ENCODE data around the gene GPR179. TPM values are rescaled to one million over a fixed set of nuclear protein-coding genes. Genes with fewer than 3 reads are reported as not detected.
A peak's percentile ranks its signal among the peaks of the same experiment; 100 is the strongest.

The GPR179 gene
- total RNA-seq, 2 donors from 2014 or later = 0.09 to 0.60 TPM

- H3K27me3 Mint-ChIP-seq (ENCODE audit: low read depth) = no peaks in the 10 kb centered on the region
- H3K9me3 Mint-ChIP-seq = no peaks in the 10 kb centered on the region
- H3K4me1 Mint-ChIP-seq (ENCODE audit: low read depth) = no peaks in the 10 kb centered on the region
- ATAC-seq (replicated peaks in 1 of 2) (no peak), DNase-seq (no peak)
- H3K36me3 Mint-ChIP-seq (ENCODE audit: insufficient read depth in 2 of 2) = no peaks in the 10 kb centered on the region
- no peak overlapping the region for H3K4me3 Mint-ChIP-seq
- no peak overlapping the region for H3K27ac Mint-ChIP-seq
These were observed 6.9 kb downstream of the GPR179 start for GRCh38 chr17:38336838-38337237.

- DNase-seq = no peak
- no peaks in the 10 kb centered on the region for H3K4me1 Mint-ChIP-seq (ENCODE audit: low read depth)
- H3K9me3 Mint-ChIP-seq = no peaks in the 10 kb centered on the region
- no peak overlapping the region for H3K4me3 Mint-ChIP-seq
- no peak for ATAC-seq (replicated peaks in 1 of 2)
- no peak overlapping the region for H3K27ac Mint-ChIP-seq
- no peaks in the 10 kb centered on the region for H3K27me3 Mint-ChIP-seq (ENCODE audit: low read depth)
- H3K36me3 Mint-ChIP-seq (ENCODE audit: insufficient read depth in 2 of 2) = no peaks in the 10 kb centered on the region
These were observed 9.0 kb downstream of the GPR179 start for GRCh38 chr17:38334480-38335364.

DNA sequence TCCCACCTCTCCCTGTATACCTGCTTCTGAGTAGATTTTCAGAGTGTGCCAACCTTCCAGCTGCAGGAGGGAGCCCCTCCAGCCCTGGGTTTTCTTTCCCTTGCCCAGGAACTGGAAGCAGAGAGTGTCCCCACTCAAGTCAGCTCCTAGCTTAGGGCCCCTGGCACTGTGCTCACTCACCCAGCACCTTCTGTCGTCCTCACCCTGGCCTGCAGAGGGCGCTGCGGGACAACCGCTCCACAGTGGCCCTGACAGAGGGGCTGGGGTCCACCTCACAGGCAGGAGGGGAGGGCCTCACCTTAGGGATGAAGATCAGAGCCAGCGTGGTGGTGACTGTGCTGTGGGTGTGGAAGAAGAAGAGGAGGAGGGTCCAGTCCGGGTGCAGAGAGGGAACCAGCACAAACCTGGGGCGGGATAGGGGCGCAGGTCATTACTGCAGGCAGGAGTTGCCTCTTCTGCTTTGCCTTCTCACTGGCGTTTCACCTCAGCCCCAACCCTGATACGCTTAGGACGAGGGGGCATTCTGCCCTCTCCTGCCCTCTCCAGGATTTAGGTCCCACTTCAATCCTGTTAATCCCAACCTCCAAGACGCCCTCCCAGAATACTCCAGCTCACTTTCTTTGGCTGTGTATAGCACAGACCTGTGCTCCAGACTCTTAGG lies 10.0 kb downstream of the GPR179 start:
- Mint-ChIP-seq H3K27me3 (ENCODE audit: low read depth) (no peaks in the 10 kb centered on the region), H3K27ac (no peak overlapping the region), H3K9me3 (no peaks in the 10 kb centered on the region), H3K36me3 (ENCODE audit: insufficient read depth in 2 of 2) (no peaks in the 10 kb centered on the region), H3K4me1 (ENCODE audit: low read depth) (peaks cover 1% of the 10 kb centered on the region), H3K4me3 (no peak overlapping the region)
- ATAC-seq (replicated peaks in 1 of 2) (peak; percentile 66 to 68), DNase-seq (peak; percentile 70)

GRCh38 chr17:38332735-38333134 lies 11.0 kb downstream of the GPR179 start:
- H3K27ac Mint-ChIP-seq = no peak overlapping the region
- no peaks in the 10 kb centered on the region for H3K27me3 Mint-ChIP-seq (ENCODE audit: low read depth)
- DNase-seq = no peak
- H3K4me1 Mint-ChIP-seq (ENCODE audit: low read depth) = peaks cover 5% of the 10 kb centered on the region
- H3K4me3 Mint-ChIP-seq = no peak overlapping the region
- no peak for ATAC-seq (replicated peaks in 1 of 2)
- no peaks in the 10 kb centered on the region for H3K36me3 Mint-ChIP-seq (ENCODE audit: insufficient read depth in 2 of 2)
- H3K9me3 Mint-ChIP-seq = no peaks in the 10 kb centered on the region

DNA sequence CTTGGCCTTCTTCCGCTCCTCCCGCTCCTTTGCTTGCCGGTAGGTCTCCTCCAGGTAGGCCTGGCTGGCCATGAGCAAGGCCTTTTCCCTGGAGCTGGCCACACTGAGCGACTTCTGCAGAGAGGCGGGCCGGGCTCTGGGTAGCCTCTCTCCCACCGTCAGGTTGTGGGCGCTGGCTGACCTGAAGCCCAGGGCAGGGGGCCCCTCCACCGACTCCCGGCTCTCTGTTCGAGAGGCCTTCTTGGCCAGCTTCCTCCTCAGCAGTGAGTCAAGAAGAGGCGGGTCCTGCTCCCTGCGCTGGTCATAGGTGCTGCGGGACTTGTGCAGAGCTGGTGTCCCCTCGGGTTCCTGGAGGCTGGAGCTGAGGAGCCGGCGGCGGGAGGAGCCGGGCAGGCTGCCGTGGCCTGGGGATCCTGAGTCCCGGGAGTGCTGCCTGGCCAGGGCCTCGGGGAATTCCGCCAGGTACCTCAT lies 12.8 kb downstream of the GPR179 start:
- no peaks in the 10 kb centered on the region for H3K36me3 Mint-ChIP-seq (ENCODE audit: insufficient read depth in 2 of 2)
- H3K27ac Mint-ChIP-seq = no peak overlapping the region
- no peaks in the 10 kb centered on the region for H3K9me3 Mint-ChIP-seq
- peaks cover 13% of the 10 kb centered on the region for H3K4me1 Mint-ChIP-seq (ENCODE audit: low read depth)
- H3K4me3 Mint-ChIP-seq = no peak overlapping the region
- H3K27me3 Mint-ChIP-seq (ENCODE audit: low read depth) = no peaks in the 10 kb centered on the region
- DNase-seq (no peak), ATAC-seq (replicated peaks in 1 of 2) (no peak)

DNA sequence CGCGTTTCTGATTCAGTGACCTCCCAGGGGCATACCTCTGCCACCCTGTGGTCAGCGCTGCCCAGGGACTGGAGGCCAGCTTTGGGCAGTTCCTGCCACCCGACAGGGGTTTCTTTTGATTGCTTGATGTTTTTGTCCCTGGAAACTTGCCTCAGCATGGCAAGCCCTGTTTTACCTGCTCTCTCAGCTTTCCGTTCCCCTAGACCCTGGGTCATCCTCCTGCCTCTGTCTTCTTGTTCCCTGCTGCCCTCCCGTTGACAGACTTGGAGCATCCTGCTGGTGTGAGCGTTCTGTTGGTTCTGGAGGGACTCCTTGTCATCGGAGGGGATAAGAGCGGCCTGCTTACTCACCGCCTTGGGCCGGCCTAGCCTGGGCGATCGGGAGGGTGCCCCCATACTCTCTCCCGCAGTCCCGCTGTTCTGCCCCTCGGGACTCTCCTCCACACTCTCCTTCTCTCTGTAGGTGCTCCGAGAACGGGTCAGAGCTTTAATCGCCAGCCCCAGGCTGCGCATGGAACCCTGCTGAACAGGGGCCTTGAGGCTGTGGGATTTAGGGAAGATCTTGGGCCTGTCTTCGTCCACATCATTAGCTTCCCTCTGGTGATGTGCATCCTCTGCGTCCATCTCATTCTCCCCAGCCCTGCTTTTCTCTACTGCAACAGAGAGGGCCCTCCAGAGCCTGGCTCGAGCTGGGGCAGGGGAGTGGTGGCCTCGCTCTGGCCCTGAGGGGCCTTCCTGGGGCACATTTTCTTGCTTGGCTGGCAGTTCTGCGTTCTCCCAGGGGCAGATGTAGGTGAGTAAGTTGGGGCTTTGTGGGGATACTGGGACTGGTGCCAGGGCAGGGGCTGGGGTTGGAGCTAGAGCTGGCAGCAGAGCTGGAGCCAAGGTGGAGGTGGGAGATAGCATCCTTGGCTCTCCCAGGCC lies 13.7 kb downstream of the GPR179 start:
- ATAC-seq (replicated peaks in 1 of 2) (no peak), DNase-seq (no peak)
- H3K27ac Mint-ChIP-seq = no peak overlapping the region
- H3K27me3 Mint-ChIP-seq (ENCODE audit: low read depth) = no peaks in the 10 kb centered on the region
- no peaks in the 10 kb centered on the region for H3K9me3 Mint-ChIP-seq
- no peak overlapping the region for H3K4me3 Mint-ChIP-seq
- H3K4me1 Mint-ChIP-seq (ENCODE audit: low read depth) = peaks cover 22% of the 10 kb centered on the region
- H3K36me3 Mint-ChIP-seq (ENCODE audit: insufficient read depth in 2 of 2) = no peaks in the 10 kb centered on the region

- DNase-seq (no peak), ATAC-seq (replicated peaks in 1 of 2) (no peak)
- Mint-ChIP-seq H3K4me3 (no peak overlapping the region), H3K36me3 (ENCODE audit: insufficient read depth in 2 of 2) (no peaks in the 10 kb centered on the region), H3K9me3 (no peaks in the 10 kb centered on the region), H3K27me3 (ENCODE audit: low read depth) (no peaks in the 10 kb centered on the region), H3K4me1 (ENCODE audit: low read depth) (peaks cover 25% of the 10 kb centered on the region), H3K27ac (no peak overlapping the region)
These were observed 14.5 kb downstream of the GPR179 start for GRCh38 chr17:38329284-38329683.

DNA sequence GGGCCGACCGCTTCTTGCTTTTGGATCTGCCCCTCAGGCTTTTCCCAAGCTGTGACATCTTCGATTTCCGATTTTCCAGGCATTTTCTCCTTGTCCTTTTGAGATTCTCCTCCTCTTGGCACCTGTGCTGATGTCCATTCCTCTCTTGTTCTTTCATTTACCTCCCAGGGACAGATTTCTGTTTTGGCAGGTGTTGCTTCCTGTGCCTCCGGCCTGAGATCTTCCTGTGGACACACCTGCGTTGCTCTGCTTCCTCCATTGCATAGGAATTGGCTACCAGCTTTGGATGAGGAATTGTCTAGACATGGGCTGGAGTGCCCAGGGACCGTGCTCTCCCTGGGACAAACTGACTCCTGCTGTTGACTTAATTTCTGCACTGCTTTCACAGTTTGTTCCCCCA lies 15.1 kb downstream of the GPR179 start:
- no peak for DNase-seq
- H3K27ac Mint-ChIP-seq = no peak overlapping the region
- H3K4me3 Mint-ChIP-seq = no peak overlapping the region
- H3K9me3 Mint-ChIP-seq = no peaks in the 10 kb centered on the region
- H3K36me3 Mint-ChIP-seq (ENCODE audit: insufficient read depth in 2 of 2) = no peaks in the 10 kb centered on the region
- H3K27me3 Mint-ChIP-seq (ENCODE audit: low read depth) = no peaks in the 10 kb centered on the region
- ATAC-seq (replicated peaks in 1 of 2) = no peak
- peaks cover 25% of the 10 kb centered on the region for H3K4me1 Mint-ChIP-seq (ENCODE audit: low read depth)

DNA sequence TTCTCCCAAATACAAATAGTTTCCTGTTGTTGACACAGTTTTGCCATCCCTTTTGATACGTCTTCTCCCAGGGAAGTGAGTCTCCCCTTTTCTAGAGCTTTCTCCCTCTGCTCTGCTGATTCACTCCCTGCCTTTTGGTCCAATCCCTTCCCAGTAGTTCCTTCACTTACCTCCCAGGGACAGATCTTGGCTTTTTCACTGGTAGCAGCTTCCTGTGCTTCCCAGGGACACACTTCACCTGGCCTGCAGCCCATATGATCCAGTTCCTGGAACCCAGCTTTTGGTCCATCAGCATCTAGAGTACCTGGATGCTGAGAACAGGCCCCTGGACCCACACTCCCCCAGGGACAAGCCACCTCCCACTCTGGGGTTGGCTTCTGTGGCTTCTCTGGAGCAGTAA lies 15.8 kb downstream of the GPR179 start:
- H3K27ac Mint-ChIP-seq = no peak overlapping the region
- no peak for ATAC-seq (replicated peaks in 1 of 2)

GRCh38 chr17:38326996-38327792 lies 16.6 kb downstream of the GPR179 start:
- Mint-ChIP-seq H3K4me1 (ENCODE audit: low read depth) (peaks cover 25% of the 10 kb centered on the region), H3K27me3 (ENCODE audit: low read depth) (no peaks in the 10 kb centered on the region), H3K27ac (no peak overlapping the region), H3K4me3 (no peak overlapping the region), H3K36me3 (ENCODE audit: insufficient read depth in 2 of 2) (peaks cover 0 to 5% of the 10 kb centered on the region in 2 donors), H3K9me3 (no peaks in the 10 kb centered on the region)
- peak in 1 of 2 donors; percentile 22 for ATAC-seq (replicated peaks in 1 of 2)
- no peak for DNase-seq

More for the DNA sequence above, 15.8 kb downstream of the GPR179 start:
- Mint-ChIP-seq H3K27me3 (ENCODE audit: low read depth) (no peaks in the 10 kb centered on the region), H3K36me3 (ENCODE audit: insufficient read depth in 2 of 2) (peaks cover 0 to 1% of the 10 kb centered on the region in 2 donors), H3K9me3 (no peaks in the 10 kb centered on the region), H3K4me1 (ENCODE audit: low read depth) (peaks cover 25% of the 10 kb centered on the region), H3K4me3 (no peak overlapping the region)
- DNase-seq = no peak

DNA sequence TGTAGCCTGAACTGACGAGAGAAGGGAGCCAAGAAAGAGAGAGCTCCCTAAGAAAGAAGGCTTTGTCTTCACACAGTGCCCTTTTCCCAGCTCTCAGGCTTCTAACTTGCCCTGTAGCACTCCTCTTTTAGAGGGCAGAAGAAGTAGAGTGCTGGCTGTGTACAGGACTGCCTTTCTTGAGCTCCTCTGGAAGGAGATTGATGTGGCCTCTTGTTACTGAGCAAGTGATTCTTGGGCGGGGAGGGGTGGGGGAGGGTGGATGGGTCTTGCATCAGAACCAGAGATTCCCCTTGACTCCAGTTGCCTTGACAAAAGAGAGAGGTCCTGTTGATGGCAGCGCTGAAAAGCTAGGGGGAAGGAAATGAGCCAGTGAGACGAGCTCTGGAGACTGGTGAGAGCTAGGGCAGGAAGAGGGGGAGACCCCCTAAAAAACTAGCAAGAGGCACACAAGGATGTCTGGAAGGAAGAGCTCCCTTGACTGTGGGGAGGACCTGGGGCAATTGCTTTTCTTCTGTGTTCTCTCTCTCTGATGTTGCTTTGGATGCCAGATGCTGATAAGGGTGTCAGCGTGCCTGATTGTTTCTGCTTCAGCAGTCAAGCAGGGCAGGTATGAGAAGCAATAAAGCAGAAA lies 18.4 kb downstream of the GPR179 start:
- Mint-ChIP-seq H3K4me3 (peak overlapping the region in 1 of 2 donors; percentile 57), H3K9me3 (no peaks in the 10 kb centered on the region), H3K4me1 (ENCODE audit: low read depth) (peaks cover 25% of the 10 kb centered on the region), H3K36me3 (ENCODE audit: insufficient read depth in 2 of 2) (peaks cover 0 to 11% of the 10 kb centered on the region in 2 donors), H3K27ac (no peak overlapping the region), H3K27me3 (ENCODE audit: low read depth) (no peaks in the 10 kb centered on the region)
- peak; percentile 26 to 31 for ATAC-seq (replicated peaks in 1 of 2)
- DNase-seq = no peak

DNA sequence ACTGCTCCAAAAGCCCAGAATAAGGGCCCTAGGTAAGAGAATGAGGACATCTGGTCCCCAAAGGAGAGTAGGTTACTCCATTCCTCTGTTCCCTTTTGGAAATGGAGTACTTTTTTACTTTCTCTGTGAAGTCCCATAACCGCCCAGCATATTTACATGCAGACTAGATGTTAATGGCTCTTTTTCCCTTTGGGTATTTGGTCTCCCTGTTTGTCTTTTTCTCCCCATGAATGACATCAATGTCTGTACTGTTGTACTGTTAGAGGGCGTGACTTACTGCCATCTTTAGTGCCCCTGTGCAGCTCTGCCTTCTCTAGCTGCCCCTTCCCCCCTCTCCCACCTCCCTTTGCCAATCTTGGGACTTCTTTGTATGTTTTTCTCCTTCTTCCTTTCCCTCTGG lies 19.0 kb downstream of the GPR179 start:
- no peak for ATAC-seq (replicated peaks in 1 of 2)
- peaks cover 0 to 11% of the 10 kb centered on the region in 2 donors for H3K36me3 Mint-ChIP-seq (ENCODE audit: insufficient read depth in 2 of 2)
- H3K27me3 Mint-ChIP-seq (ENCODE audit: low read depth) = no peaks in the 10 kb centered on the region
- H3K27ac Mint-ChIP-seq = no peak overlapping the region
- no peak overlapping the region for H3K4me3 Mint-ChIP-seq
- no peak for DNase-seq
- H3K4me1 Mint-ChIP-seq (ENCODE audit: low read depth) = peaks cover 25% of the 10 kb centered on the region
- H3K9me3 Mint-ChIP-seq = no peaks in the 10 kb centered on the region
